Activated CD4-positive, alpha-beta T cell treated with anti-CD3 and anti-CD28 coated beads, Interleukin-2, amount 50 U/mL, for 16 hours (primary cell): ENCODE results near the gene SNX18.

Experiments
- DNase-seq: peaks from one replicate; pipeline ENCODE4 v3.0.0-alpha.2; 2020

SNX18 gene

GRCh38 chr5:54541823-54542783 is 24.5 kb downstream of the SNX18 start:
- DNase-seq = no peak

- DNase-seq = no peak
These were observed 26.5 kb downstream of the SNX18 start for GRCh38 chr5:54544044-54544443.

- DNase-seq = no peak
These were observed 28.2 kb downstream of the SNX18 start for GRCh38 chr5:54545796-54546195.

GRCh38 chr5:54547711-54548250 is 30.2 kb downstream of the SNX18 start:
- no peak for DNase-seq

GRCh38 chr5:54548565-54548964 is 31.0 kb downstream of the SNX18 start:
- no peak for DNase-seq

- no peak for DNase-seq
These were observed 33.7 kb downstream of the SNX18 start for GRCh38 chr5:54551292-54551691.

- no peak for DNase-seq
These were observed 34.4 kb downstream of the SNX18 start for GRCh38 chr5:54551926-54552325.

- DNase-seq = no peak
These were observed 34.9 kb downstream of the SNX18 start for GRCh38 chr5:54552446-54552845.

GRCh38 chr5:54553659-54554207 is 36.2 kb downstream of the SNX18 start:
- DNase-seq = no peak

- no peak for DNase-seq
These were observed 38.6 kb downstream of the SNX18 start for GRCh38 chr5:54556141-54556540.

- DNase-seq = no peak
These were observed 40.8 kb downstream of the SNX18 start for GRCh38 chr5:54558362-54558761.

GRCh38 chr5:54561651-54562050 is 44.1 kb downstream of the SNX18 start:
- DNase-seq = no peak

GRCh38 chr5:54563083-54563761 is 45.7 kb downstream of the SNX18 start:
- DNase-seq = no peak

- no peak for DNase-seq
These were observed 50.4 kb downstream of the SNX18 start for GRCh38 chr5:54567996-54568395.

GRCh38 chr5:54570916-54571315 is 53.4 kb downstream of the SNX18 start:
- DNase-seq = no peak

GRCh38 chr5:54571462-54571861 is 53.9 kb downstream of the SNX18 start:
- DNase-seq = no peak

GRCh38 chr5:54573812-54574489 is 56.4 kb downstream of the SNX18 start:
- no peak for DNase-seq

GRCh38 chr5:54577528-54577927 is 60.0 kb downstream of the SNX18 start:
- DNase-seq = no peak

- no peak for DNase-seq
These were observed 60.5 kb downstream of the SNX18 start for GRCh38 chr5:54577937-54578653.

- no peak for DNase-seq
These were observed 62.2 kb downstream of the SNX18 start for GRCh38 chr5:54579591-54580295.

GRCh38 chr5:54580997-54581811 is 63.6 kb downstream of the SNX18 start:
- no peak for DNase-seq
